Fibroblast of skin of right biceps (primary cell): ENCODE data around the gene CHMP1A.

Source experiments
- DNase-seq: peaks from one replicate; pipeline ENCODE4 v3.0.0-alpha.2; 2013

Gene CHMP1A

GRCh38 chr16:89621698-89622409 lies 35.7 kb downstream of the CHMP1A start:
- no peak for DNase-seq

GRCh38 chr16:89621136-89621697 lies 36.3 kb downstream of the CHMP1A start:
- DNase-seq: no peak

- no peak for DNase-seq
Observed at GRCh38 chr16:89620406-89620841, 37.1 kb downstream of the CHMP1A start.

- peak; percentile 41 for DNase-seq
Observed at GRCh38 chr16:89619840-89620239, 37.7 kb downstream of the CHMP1A start.

GRCh38 chr16:89618109-89618998 lies 39.2 kb downstream of the CHMP1A start:
- DNase-seq: no peak

DNA sequence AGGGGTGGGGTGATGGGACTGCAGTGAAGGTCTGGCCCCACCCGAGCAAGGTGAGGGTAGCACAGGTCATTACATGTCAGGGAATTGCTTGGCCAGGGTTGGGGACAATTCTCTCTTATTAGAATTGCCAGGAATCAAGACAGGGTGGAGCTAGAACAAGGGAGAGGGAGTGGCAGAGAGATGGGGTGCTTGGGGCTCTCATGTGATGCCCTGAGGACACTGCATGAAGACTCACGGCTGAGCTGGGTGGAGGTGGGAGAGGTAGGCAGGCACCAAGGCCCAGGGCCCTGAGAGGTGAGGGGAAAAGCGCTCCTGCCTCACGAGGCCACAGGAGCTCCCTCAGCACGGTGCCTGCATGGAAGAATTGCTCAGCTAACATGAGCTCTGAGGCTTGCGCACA lies 40.5 kb downstream of the CHMP1A start:
- no peak for DNase-seq

- DNase-seq: no peak
Observed at GRCh38 chr16:89616623-89617022, 40.9 kb downstream of the CHMP1A start.

GRCh38 chr16:89615596-89616090 lies 41.9 kb downstream of the CHMP1A start:
- DNase-seq: no peak

GRCh38 chr16:89615176-89615575 lies 42.3 kb downstream of the CHMP1A start:
- DNase-seq: no peak

DNA sequence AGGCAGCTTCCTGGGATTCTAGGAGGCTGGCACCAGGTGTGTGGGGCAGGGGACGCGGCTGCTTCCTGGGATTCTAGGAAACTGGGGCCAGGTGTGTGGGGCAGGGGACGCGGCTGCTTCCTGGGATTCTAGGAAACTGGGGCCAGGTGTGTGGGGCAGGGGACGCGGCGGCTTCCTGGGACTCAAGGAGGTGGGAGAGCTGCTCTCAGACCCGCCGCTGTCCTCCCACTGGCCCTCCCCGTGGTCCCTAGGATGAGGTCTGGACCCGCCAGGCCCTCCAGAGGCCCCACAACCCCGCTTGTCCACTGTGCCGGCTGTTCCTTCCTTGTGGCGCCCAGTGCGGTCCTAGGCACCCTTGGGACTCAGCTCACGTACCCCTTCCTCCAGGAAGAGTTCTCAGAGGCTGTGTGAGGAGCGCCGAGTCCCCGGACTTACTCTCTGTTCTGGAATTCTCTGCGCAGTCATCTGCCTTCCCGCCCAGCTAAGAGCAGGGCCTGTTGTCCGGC lies 43.5 kb downstream of the CHMP1A start:
- no peak for DNase-seq

DNA sequence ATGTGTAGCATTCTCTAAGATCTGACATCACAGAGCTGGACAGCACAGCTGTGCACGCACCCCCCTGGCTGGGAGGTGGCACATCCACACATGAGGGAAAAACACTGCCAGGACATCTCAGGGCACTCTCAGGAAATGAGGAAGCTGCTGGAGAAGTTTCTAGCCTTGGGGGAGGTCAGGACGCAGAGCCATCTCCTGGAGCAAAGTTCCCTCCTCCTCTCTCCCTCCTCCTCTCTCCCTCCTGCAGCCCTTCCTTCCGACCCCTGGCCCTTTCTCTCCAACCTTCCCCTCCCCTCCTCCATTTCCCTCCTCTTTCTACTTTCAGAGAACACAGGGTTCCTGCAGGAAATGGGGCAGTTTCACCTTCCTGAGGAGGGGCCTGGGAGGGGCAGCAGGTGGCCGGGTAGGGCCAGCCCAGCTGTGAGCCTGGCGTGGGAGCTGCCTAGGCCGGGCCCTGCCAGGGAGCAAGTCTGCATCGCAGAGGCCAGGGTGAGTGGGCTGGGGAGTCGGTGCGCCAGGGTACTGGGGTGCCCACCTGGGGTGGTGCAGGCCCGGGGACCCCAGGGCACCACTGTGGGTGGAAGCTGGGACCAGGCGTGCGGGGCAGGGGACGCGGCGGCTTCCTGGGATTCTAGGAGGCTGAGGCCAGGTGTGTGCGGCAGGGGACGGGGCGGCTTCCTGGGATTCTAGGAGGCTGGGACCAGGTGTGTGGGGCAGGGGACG lies 44.1 kb downstream of the CHMP1A start, which contains the start of gene DPEP1:
DPEP1 (plus strand) TSS at position 412 of the 723 bp plus-strand sequence. CDS start 16,769 bp downstream, outside the sequence.
- no peak for DNase-seq

- DNase-seq: no peak
Observed at GRCh38 chr16:89612415-89613166, 44.9 kb downstream of the CHMP1A start.

DNA sequence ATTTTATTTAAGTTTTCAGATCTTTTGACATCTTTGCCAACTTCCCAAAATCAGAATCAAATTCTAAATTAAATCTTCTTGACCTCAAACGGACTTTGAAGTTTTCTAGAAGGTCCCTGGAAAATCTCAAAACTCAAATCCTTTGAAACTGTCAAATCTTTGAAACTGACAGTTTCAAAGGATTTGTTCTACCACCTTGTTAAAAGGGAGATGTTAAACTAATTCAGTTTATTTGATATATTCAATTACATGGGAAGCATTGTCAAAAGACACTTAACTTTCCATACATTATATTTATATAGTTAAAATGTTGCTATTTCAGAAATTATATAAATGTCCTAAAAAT lies 47.4 kb downstream of the CHMP1A start:
- no peak for DNase-seq

DNA sequence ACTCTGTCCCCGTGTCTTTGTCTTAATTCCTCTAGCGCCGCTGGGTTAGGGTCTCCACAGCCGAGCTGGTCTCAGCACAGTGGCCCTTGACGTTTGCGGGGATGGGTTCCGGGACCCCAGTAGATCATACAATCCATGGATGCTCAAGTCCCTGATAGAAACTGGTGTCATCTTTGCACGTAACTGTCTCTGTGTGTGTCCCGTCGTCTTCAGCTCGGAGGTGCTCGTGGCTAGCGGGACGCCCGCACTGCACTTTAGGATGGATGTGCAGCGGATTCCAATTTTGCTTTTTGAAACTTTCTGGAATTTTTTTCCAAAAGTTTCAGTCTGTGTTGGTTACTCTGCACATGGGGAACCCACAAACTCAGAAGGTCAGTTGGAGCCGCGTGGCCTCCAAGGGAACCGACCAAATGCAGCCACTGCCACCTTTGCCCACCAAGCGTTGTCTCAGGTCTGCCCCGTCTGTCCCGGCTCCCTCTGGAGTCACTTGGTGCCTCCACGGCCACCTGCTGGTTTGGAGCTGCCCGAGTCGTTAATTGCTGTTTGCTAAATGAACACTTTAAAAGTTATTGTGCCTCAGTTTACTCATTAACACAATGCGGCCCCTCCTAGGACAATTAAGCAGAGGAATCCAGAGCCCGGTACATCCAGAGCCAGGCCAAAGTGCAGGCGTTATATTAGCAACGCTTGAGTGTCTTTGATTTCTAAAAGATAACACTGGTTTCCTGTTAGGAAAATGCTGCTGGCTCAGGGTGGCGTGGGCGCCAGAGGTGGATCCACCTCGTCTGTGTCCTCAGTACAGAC lies 49.4 kb downstream of the CHMP1A start:
- no peak for DNase-seq

- no peak for DNase-seq
Observed at GRCh38 chr16:89607453-89607852, 50.1 kb downstream of the CHMP1A start.

- DNase-seq: no peak
Observed at GRCh38 chr16:89606006-89606405, 51.5 kb downstream of the CHMP1A start.

DNA sequence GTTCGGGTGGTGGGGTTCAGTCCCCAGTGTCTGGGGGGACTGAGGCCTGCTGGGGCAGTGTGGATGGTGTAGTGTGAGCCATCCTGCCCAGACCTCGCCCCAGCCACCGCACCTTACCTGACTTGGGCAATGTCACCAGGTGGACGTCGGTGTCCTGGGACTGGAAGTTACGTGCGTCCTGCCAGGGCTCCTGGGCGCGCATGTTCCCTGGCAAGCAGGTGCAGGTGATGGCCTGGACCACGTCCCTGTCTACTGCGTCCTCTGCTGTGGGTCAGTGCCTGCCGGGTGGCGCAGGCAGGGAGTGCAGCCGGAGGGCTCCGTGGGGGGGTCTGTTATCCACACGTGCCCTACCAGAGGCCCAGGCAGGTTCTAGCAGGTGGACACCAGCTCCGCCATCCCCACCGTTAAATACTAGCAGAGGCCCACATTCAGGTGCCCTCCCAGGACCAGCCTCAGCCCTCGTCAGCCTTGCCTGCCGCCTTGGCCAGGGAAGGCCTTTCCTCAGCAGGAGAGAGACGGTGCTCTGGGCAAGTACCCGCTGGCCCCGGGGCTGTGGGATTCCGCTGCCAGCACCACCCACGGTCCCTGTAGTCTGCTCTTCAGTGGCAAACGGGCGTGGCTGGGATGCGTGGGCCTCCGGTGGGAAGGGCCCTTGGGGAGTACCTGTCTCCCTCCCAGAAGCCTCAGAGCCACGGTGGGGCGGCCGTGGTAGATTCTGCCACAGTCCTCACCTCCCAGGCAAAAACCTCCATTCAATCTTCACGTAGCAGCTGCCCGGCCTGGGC lies 52.1 kb downstream of the CHMP1A start:
- no peak for DNase-seq

GRCh38 chr16:89604764-89605163 lies 52.7 kb downstream of the CHMP1A start:
- no peak for DNase-seq

GRCh38 chr16:89602952-89603590 lies 54.4 kb downstream of the CHMP1A start:
- no peak for DNase-seq
